Neural progenitor cell (in vitro differentiated cells): ENCODE results near the gene TMEM79. TPM values are rescaled to one million over a fixed set of nuclear protein-coding genes. Genes with fewer than 3 reads are reported as not detected.
A peak's percentile ranks its signal among the peaks of the same experiment; 100 is the strongest.

ENCODE experiments used
- DNase-seq: peaks from one replicate; pipeline ENCODE4 v3.0.0-alpha.2; 2016; ENCODE audit warnings: low spot score
- H2AFZ ChIP-seq: fragments of 200-600 bp; sonication (generic); replicated peaks from 2 replicates; pipeline ENCODE4 v1.6.1; 2016; ENCODE audit warnings: antibody characterized with exemption
- H3F3A ChIP-seq: fragments of 200-600 bp; sonication (generic); 2 replicates; pipeline ENCODE4 v1.6.1; 2016; ENCODE audit warnings: antibody characterized with exemption, low read depth
- H3K27ac ChIP-seq: fragments of 200-600 bp; sonication (generic); 2 replicates; pipeline ENCODE4 v1.5.1; 2016; ENCODE audit warnings: mild to moderate bottlenecking
- H3K27me3 ChIP-seq: fragments of 200-600 bp; sonication (generic); 2 replicates; pipeline ENCODE4 v1.6.1; 2016; ENCODE audit warnings: mild to moderate bottlenecking, moderate library complexity
- H3K36me3 ChIP-seq: fragments of 200-600 bp; sonication (generic); 2 replicates; pipeline ENCODE4 v1.5.1; 2016
- H3K4me1 ChIP-seq: fragments of 200-600 bp; sonication (generic); 2 replicates; pipeline ENCODE4 v1.6.1; 2016; ENCODE audit warnings: mixed run types
- H3K4me2 ChIP-seq: fragments of 200-600 bp; sonication (generic); 2 replicates; pipeline ENCODE4 v1.6.1; 2016
- H3K4me3 ChIP-seq: fragments of 200-600 bp; sonication (generic); 2 replicates; pipeline ENCODE4 v1.5.1; 2016
- H3K79me2 ChIP-seq: fragments of 200-600 bp; sonication (generic); 2 replicates; pipeline ENCODE4 v1.6.1; 2016; ENCODE audit warnings: low read depth
- H3K9ac ChIP-seq: fragments of 200-600 bp; sonication (generic); 2 replicates; pipeline ENCODE4 v1.6.1; 2016
- H3K9me3 ChIP-seq: fragments of 200-600 bp; sonication (generic); 2 replicates; pipeline ENCODE4 v1.5.1; 2016; ENCODE audit warnings: low read depth
- H4K20me1 ChIP-seq: fragments of 200-600 bp; sonication (generic); 2 replicates; pipeline ENCODE4 v1.6.1; 2016; ENCODE audit warnings: low read depth
- H3K27ac Mint-ChIP-seq: 3 replicates; pipeline ENCODE4 v1.8.0; 2021; ENCODE audit warnings: mixed read lengths
- H3K27me3 Mint-ChIP-seq: 2 replicates; pipeline ENCODE4 v1.8.0; 2022; ENCODE audit warnings: low read depth, mild to moderate bottlenecking, inconsistent platforms, moderate library complexity, mixed read lengths; ENCODE audit not compliant: insufficient read depth
- H3K36me3 Mint-ChIP-seq: 3 replicates; pipeline ENCODE4 v1.8.0; 2021; ENCODE audit warnings: mixed read lengths
- H3K4me1 Mint-ChIP-seq: 3 replicates; pipeline ENCODE4 v1.8.0; 2021; ENCODE audit warnings: mixed read lengths
- H3K4me3 Mint-ChIP-seq: 3 replicates; pipeline ENCODE4 v1.8.0; 2021; ENCODE audit warnings: mild to moderate bottlenecking, moderate library complexity, mixed read lengths
- H3K9me3 Mint-ChIP-seq: 3 replicates; pipeline ENCODE4 v1.8.0; 2020; ENCODE audit warnings: mixed read lengths
- EZH2 ChIP-seq: fragments of 200-600 bp; sonication (generic); IDR thresholded peaks from 2 replicates; pipeline ENCODE4 v1.6.1; 2017; ENCODE audit warnings: antibody characterized with exemption, mild to moderate bottlenecking, moderate library complexity
- EZH2phosphoT487 ChIP-seq: fragments of 200-600 bp; sonication (generic); IDR thresholded peaks from 2 replicates; pipeline ENCODE4 v1.6.1; 2017; ENCODE audit warnings: antibody characterized with exemption
- total RNA-seq: library from RNA; depleted of rRNA; stranded (reverse); fragments of >200 nt; gene quantifications from 2 replicates; pipeline ENCODE4 v1.2.3, GENCODE V29; 2015; ENCODE audit warnings: low replicate concordance
- TF ChIP-seq, protein P1 (sequence below): fragments of 200-600 bp; sonication (generic); IDR thresholded peaks from 2 replicates; pipeline ENCODE4 v1.5.1; 2017; ENCODE audit warnings: antibody characterized with exemption, mild to moderate bottlenecking

Gene TMEM79
- total RNA-seq, 1 donor from 2014 or later, result 1.7 TPM

DNA sequence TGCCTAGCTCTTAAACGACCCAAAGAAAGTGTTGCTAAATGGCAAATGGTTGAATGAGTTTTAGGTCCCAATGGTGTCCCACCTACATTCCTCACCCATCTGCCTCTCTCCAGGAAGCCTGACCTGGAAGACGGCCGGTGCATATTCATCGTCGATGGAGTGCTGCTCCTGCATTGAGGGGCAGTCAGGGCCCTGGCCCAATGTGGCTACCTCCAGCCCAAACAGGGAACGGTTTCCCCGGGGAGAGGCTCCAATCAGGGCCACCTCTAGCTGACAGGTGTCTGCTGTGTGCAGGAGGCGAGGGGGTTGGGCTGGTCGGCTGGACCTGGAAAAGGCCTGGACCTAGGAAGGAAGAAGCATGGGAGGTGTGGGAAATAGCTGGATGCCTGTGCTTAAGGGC lies 9.8 kb downstream of the TMEM79 start:
- Mint-ChIP-seq H3K36me3 (peaks cover 1% of the 10 kb centered on the region), H3K4me3 (no peak overlapping the region), H3K27ac (no peak overlapping the region), H3K9me3 (no peaks in the 10 kb centered on the region), H3K27me3 (peaks cover 2% of the 10 kb centered on the region), H3K4me1 (peaks cover 8% of the 10 kb centered on the region)
- H3K79me2 ChIP-seq, result no peaks in the 10 kb centered on the region
- H3K4me2 ChIP-seq, result no peak overlapping the region
- no peaks in the 10 kb centered on the region for H3K36me3 ChIP-seq
- no peak for DNase-seq
- peaks cover 4% of the 10 kb centered on the region for H3K4me1 ChIP-seq
- no peak overlapping the region for H3K27ac ChIP-seq
- H3F3A ChIP-seq, result peaks cover 14% of the 10 kb centered on the region
- no peak overlapping the region for H2AFZ ChIP-seq
- no peak overlapping the region for H3K4me3 ChIP-seq
- TF ChIP-seq, protein P1, sequence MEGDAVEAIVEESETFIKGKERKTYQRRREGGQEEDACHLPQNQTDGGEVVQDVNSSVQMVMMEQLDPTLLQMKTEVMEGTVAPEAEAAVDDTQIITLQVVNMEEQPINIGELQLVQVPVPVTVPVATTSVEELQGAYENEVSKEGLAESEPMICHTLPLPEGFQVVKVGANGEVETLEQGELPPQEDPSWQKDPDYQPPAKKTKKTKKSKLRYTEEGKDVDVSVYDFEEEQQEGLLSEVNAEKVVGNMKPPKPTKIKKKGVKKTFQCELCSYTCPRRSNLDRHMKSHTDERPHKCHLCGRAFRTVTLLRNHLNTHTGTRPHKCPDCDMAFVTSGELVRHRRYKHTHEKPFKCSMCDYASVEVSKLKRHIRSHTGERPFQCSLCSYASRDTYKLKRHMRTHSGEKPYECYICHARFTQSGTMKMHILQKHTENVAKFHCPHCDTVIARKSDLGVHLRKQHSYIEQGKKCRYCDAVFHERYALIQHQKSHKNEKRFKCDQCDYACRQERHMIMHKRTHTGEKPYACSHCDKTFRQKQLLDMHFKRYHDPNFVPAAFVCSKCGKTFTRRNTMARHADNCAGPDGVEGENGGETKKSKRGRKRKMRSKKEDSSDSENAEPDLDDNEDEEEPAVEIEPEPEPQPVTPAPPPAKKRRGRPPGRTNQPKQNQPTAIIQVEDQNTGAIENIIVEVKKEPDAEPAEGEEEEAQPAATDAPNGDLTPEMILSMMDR, result no peak
- no peak for TF ChIP-seq EZH2
- no peak for TF ChIP-seq EZH2phosphoT487
- no peaks in the 10 kb centered on the region for H3K9me3 ChIP-seq
- H3K9ac ChIP-seq, result no peak overlapping the region
- no peaks in the 10 kb centered on the region for H3K27me3 ChIP-seq
- no peaks in the 10 kb centered on the region for H4K20me1 ChIP-seq

DNA sequence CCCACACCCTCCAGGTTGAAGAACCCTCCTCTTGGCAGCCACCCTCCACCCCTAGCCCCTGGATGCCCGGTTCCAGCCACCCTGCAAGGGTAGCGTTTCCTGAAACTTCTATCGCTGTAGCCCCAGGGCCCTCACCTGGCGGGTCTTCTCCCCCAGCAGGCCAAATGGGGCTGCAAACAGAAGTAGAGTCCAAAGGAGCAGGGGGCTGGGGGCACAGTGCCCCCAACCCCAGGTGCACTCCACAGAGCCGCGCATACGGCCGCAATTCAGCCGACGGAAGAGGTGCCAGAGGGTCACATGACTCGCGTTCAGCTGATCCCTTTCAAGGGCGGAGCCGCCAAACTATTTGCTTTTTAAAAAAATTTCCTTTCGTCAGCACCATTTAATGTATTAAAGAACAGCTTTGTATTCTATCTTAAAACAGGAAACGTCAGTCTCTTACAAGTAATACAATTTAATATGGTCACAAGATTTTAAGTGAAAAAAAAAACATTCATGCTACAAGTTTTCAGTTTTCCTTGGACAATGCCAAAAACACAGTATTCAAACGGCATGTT lies 11.3 kb downstream of the TMEM79 start, which contains the start of gene GLMP:
TSS of gene GLMP (minus strand) at position 289 of the 557 bp plus-strand sequence. CDS start at position 255, 34 bp downstream.
- Histone ChIP-seq H3K27me3 (no peaks in the 10 kb centered on the region), H4K20me1 (no peaks in the 10 kb centered on the region), H3K4me1 (peaks cover 4% of the 10 kb centered on the region), H3K9me3 (no peaks in the 10 kb centered on the region), H3F3A (peaks cover 14% of the 10 kb centered on the region), H3K9ac (peak within 1 kb of the TSS; percentile 43), H3K4me3 (peak within 1 kb of the TSS; percentile 63), H3K79me2 (no peaks in the 10 kb centered on the region), H3K4me2 (peak within 1 kb of the TSS; percentile 89), H3K27ac (no peak within 1 kb of the TSS), H2AFZ (peak within 1 kb of the TSS; percentile 95), H3K36me3 (no peaks in the 10 kb centered on the region)
- TF ChIP-seq EZH2phosphoT487, result no peak
- no peak for TF ChIP-seq EZH2
- TF ChIP-seq, protein P1, result no peak
- Mint-ChIP-seq H3K4me1 (peaks cover 8% of the 10 kb centered on the region), H3K36me3 (peaks cover 1% of the 10 kb centered on the region), H3K4me3 (peak within 1 kb of the TSS; percentile 79), H3K27ac (peak within 1 kb of the TSS; percentile 29), H3K9me3 (no peaks in the 10 kb centered on the region), H3K27me3 (peaks cover 2% of the 10 kb centered on the region)
- peak; percentile 62 for DNase-seq

DNA sequence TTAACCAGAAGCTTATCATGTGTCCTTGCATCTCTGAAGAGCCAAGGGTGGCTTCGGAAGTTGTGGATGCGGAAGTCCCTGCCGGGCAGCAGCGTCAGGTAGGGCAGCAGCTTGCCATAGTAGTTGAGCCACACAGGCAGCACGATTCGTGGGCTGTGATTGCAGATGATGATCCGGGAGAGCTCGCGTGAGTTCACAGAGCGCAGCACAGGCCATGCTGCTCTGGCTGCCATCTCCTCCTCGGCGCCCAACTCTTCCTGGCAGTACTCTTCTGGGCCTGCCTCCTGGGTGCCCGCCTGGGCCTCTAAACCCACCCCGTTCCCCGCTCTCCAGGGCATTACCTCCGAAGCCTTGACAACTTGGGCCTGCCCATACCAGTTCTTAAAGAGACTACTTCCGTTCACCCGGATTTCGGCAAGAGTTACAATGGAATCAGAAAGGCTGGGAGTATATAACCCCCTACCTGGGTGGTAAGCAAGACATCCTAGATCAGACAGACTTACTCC lies 14.8 kb downstream of the TMEM79 start, which contains the start of gene VHLL:
TSS of gene VHLL (minus strand) at position 456 of the 506 bp plus-strand sequence. CDS start at position 338, 118 bp downstream.
- H3K27ac ChIP-seq, result no peak within 1 kb of the TSS
- H4K20me1 ChIP-seq, result no peaks in the 10 kb centered on the region
- no peak within 1 kb of the TSS for H2AFZ ChIP-seq
- H3K27me3 ChIP-seq, result no peaks in the 10 kb centered on the region
- TF ChIP-seq, protein P1, result no peak
- TF ChIP-seq EZH2 (no peak), EZH2phosphoT487 (no peak)
- H3K9ac ChIP-seq, result no peak within 1 kb of the TSS
- Mint-ChIP-seq H3K4me1 (peaks cover 3% of the 10 kb centered on the region), H3K36me3 (no peaks in the 10 kb centered on the region), H3K4me3 (no peak within 1 kb of the TSS), H3K27ac (no peak within 1 kb of the TSS), H3K27me3 (peaks cover 2% of the 10 kb centered on the region), H3K9me3 (no peaks in the 10 kb centered on the region)
- no peak within 1 kb of the TSS for H3K4me2 ChIP-seq
- H3K79me2 ChIP-seq, result no peaks in the 10 kb centered on the region
- peaks cover 10% of the 10 kb centered on the region for H3F3A ChIP-seq
- no peak for DNase-seq
- H3K4me1 ChIP-seq, result peaks cover 4% of the 10 kb centered on the region
- no peaks in the 10 kb centered on the region for H3K9me3 ChIP-seq
- no peak within 1 kb of the TSS for H3K4me3 ChIP-seq
- no peaks in the 10 kb centered on the region for H3K36me3 ChIP-seq
